HG03175 (cell line): Measurements from ENCODE around the gene ZBTB20.
"Not testable (repeated sequence)": the region's sequence is repeated elsewhere in the genome, so short reads cannot be mapped to it uniquely, and the experiment has no call there.

Experiments
- ATAC-seq: cut with Tn5 transposase; IDR thresholded peaks from one replicate; pipeline ENCODE4 v1.9.1; 2021; ENCODE audit warnings: mild to moderate bottlenecking, moderate library complexity; ENCODE audit not compliant: unreplicated experiment

The ZBTB20 gene

DNA sequence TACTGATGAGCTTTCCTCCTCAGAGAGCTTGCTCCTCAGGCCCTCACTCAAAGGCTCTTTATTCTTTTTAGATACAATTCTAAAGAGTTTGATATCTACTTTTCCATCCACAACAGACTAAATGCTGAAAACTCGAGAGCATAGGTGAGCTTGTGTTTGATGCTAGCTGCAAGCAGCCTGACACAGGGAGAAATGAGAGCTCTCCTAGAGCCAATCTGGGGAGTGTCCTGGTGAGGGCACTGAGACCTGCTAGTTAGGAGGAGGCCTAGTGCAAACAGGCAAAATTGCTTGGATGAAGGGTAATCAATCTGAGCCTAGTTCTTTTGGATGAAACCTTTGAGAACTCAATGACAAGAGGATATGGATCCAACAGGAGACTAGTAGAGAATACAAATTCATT, 300.8 kb downstream of the ZBTB20 start:
- ATAC-seq: no peak

DNA sequence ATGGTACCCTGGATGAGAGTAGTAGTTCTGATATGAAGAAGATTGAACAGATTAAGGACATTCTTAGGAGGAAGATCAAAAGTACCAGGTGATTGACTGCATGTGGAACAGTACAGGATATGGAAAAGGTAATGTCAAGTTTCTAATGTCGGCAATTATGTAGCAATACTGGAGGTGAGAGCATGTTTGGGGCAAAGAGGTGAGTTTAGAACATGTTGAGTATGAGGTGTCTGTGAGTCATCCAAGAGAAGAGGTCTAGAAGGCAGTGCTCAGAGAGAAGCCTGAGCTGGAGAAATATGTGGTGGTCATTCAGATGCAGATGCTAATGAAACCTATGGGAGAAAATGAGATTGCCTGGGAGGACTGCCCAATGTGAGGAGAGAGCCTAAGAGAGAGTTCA, 305.6 kb downstream of the ZBTB20 start:
- no peak for ATAC-seq

DNA sequence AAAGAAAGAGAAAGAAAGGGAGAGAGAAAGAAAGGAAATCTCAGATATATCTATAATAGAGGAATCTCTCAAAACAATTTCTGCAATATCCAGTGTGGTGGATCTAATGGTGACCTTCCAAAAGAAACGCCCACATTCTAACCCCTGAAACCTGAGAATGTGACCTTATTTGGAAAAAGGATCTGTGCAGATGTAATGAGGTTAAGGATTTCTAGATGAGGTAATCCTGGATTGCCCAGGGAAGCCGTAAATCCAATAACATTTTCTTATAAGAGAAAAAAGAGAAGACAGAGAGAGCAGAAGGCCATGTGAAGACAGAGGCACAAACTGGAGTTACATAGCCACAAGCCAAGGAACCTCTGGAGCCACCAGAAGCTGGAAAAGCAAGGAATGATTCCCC, 307.6 kb downstream of the ZBTB20 start:
- ATAC-seq: no peak

DNA sequence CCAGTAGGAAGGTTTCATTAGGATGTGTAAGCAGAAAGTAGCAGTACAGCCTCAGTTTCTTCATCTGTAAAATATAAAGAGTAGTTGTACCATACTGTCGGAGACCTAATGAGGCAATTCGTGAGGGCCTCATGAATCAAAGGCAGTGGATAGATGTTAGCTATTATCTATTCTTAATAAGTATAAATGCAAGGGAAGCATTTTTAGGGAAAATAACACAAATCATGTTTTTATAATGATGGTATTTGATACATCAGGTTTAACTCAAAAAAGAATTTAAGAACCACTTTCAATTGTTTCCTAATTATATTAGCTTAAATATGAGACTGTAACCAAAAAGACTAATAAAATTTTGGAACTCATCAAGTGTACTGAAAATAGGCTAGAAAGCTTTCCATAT, 309.1 kb downstream of the ZBTB20 start:
- ATAC-seq: no peak

DNA sequence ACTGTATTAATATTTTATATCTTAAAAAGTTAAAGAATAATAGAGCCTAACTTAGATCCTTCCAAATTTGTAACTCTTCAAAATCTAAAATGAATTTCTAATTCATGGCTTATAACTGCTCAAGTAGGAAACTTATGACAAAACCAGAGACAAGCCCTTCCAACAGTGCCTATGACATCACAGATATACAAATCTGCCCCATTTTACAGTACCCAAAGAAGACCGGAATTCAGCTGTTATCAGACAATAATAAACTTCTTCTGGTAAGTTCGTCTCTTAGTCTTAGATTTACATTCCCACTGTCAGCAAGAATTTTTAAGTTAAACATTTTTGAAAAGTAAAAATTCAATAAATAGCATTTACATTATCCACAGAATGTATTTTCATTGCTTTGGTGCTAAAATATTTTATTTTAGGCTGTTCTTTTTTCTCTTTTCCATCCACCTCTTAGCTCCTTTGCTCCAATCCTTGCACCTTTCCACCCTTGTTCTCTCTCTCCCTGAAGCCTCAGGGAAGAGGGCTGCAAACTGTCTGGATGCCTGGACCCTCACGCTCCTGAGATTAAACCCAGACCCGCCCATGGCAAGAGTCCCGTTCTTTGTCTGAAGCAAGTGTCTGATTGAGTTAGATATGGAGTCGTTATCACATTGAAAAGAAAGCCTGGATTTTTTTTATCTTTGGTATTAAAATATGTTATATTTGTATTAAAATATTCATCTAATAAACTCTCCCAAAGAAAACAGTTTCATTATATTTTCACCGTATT, 312.7 kb downstream of the ZBTB20 start:
- no peak for ATAC-seq

DNA sequence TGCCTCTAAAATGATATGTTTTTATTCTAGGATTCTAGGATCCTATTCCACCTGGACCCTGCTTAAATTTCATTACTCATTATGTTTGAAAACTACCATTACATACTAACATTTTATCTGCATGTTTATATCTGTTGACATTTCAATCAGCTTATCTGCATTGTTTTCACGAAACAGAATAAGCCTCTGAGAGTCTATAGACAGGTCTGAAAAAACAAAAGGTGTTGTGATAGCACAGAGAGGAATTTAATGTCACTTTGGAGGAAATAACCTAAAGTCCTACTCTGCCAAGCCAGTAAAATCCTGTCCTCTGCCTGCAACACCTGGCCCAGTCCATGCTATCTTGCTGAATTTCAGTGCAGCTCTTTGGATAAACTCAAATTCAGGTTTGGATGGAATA, 315.2 kb downstream of the ZBTB20 start:
- no peak for ATAC-seq

DNA sequence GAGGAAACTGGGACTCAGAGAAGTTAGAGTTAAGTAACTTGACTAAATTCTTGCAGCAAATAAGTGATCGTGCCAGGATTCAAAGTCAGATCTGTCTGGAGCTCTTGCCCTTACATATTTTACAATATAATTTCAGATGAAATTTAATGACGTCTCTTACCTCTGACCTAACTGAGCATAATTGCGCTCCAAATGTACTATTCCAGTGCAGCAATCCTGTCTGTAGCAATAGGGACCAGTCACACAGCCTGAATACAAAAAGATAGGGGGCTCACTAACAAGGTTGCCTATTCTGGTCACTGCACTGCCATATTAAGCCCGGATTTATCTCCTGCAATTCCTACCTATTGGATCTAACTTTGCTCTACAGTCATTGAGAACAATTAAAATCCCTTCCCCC, 316.4 kb downstream of the ZBTB20 start:
- ATAC-seq: no peak

DNA sequence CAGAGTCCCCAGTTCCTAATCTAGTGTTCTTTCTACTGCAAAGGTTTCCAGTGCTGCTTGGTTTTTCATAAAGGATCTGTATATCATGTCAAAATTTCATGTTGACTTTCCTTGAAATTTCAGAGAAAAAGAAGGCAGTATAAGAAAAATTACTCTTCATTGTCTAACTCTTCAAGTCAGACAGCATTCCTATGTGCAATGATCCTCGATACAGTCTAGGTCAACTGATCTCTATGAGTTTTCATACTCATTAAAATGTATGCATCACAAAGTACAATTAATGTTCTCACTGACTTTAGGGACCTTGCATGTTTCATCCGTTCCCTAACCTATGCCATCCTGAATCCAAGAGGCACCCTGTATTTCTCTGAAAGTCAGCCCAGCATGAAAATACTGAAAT, 317.3 kb downstream of the ZBTB20 start:
- no peak for ATAC-seq

DNA sequence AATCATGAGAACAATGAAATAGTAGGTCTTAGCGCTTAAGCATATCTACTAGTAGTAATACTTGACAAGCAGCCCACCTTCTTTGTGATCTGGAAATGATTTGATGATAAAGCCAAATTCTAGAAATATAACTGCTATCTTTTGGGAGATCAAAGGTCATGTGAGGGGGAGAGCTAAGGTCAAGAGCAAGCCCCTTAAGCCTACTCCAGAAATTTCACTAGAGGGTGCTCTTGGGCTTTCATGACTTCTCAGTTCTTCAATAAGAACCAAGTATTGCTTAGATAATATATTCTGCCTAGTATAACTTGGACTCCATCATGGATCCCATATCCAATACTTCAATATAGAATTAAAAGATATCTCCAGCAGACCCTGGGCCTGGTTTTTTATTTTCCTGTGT, 319.6 kb downstream of the ZBTB20 start:
- ATAC-seq: peak; percentile 83

DNA sequence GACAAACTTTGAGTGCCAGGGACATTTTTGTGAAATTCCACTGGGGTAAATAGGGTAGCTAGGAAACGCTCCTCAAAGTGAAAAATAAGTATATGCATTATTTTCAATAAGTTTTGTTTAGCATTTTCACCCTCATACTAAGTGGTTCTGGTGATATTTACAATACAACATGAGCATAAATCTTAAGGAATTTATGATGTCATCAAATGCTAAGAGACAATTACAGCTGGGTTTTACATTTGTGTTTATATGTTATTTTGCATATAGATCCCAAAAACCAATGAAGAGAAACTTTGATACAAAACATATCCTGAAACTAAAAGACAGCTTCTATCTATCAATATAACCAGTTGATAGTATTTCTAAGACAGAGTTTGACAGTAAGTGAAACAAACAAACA, 323.1 kb downstream of the ZBTB20 start:
- ATAC-seq: no peak

DNA sequence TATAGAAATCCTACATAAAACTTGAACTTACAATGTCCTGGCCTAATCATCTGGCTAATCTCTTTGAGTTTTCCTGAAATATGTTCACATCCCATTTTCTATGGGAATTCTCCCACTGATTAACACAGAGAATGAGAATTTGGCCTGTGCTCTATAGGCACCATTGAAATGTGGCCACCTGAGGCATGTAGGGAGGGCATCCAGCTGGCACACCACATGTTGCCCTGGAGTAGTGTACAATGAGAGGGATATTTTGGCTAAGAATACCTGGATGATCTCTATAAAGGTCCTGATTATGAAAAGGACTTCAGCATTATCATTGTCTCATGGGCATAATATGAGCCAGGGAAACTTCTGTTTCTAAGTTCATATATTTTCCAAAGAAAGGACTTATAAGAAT, 324.0 kb downstream of the ZBTB20 start:
- no peak for ATAC-seq

DNA sequence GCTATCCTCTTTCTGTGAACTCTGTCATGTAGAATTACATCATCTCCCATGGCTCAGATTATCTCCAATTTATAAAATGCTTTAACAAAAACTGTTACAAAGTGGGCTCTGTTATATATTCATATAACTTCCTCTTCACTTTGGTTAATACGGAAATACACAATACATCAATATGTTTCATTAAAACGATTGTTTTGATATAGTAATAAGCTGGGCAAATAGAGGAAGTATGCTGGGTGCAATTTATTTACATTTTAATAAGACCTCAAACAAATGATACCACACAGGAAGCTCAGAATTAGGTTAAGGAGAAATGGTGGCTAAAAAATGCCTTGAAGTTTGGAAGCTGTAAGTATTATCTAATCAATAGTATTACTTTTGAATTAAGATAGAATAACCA, 331.0 kb downstream of the ZBTB20 start:
- ATAC-seq: no peak

DNA sequence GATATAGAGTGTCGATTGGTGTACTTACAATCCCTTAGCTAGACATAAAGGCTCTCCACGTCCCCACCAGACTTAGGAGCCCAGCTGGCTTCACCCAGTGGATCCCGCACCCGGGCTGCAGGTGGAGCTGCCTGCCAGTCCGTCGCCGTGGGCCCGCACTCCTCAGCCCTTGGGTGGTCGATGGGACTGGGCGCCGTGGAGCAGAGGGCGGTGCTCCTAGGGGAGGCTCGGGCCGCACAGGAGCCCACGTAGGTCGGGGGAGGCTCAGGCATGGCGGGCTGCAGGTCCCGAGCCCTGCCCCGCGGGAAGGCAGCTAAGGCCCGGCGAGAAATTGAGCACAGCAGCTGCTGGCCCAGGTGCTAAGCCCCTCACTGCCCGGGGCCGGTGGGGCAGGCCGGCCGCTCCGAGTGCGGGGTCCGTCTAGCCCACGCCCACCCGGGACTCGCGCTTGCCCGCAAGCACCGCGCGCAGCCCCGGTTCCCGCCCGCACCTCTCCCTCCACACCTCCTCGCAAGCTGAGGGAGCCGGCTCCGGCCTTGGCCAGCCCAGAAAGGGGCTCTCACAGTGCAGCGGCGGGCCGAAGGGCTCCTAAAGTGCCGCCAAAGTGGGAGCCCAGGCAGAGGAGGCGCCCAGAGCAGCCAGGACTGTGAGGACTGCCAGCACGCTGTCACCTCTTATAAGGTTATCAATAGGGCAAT, 334.4 kb downstream of the ZBTB20 start:
- ATAC-seq: not testable (repeated sequence)

DNA sequence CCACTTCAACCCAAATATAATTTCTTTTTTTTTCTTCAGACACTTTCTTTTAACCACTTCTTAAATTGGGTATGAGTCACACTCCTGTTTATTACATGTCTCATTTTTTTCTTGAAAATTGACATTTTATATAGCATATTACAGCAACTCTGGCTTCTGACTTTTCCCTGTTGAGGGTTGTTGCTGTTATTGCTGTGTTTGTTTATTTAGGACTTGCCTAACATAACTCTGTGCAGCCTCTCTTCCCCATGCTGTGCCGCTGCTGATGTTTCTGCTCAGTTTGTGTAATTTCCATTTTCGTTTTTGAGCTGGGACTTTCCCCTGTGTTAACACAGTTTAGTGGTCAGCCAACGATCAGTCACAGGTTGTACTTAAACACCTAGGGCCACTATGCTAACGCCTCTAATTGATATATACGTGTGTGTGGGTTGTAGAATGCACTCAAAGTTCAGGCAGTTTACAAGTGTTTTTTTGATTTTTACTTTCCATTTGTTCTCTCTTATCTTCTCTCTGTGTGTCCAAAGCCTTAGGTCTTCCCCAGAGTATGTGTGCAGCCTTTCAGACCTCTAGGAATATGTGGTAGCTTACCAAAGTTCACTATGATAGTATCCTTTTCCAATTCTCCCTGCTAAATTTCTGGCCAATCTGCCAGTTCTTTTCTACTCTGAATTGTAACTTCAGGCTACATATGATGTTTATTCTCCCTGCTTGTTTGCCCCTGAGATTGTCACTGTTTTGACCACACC, 337.2 kb downstream of the ZBTB20 start:
- peak; percentile 99 for ATAC-seq

DNA sequence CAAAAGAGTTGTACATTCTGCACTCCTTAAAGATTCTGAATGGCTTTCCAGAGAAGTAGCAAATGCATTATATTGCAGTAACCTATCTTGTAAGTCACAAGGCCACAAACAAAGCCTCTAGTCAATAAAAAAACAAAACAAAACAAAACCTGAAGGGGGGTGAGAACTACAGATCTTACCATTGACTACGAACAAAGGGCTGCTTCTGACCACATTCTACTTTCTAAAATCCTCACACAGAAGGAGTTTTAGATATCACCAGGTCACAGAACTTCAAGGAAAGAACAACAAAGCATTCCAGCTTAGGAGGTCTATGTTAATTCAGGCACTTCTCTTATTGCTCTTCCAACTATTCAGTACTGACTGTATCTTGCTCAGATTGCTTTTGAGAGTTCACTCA, 343.0 kb downstream of the ZBTB20 start:
- ATAC-seq: no peak

DNA sequence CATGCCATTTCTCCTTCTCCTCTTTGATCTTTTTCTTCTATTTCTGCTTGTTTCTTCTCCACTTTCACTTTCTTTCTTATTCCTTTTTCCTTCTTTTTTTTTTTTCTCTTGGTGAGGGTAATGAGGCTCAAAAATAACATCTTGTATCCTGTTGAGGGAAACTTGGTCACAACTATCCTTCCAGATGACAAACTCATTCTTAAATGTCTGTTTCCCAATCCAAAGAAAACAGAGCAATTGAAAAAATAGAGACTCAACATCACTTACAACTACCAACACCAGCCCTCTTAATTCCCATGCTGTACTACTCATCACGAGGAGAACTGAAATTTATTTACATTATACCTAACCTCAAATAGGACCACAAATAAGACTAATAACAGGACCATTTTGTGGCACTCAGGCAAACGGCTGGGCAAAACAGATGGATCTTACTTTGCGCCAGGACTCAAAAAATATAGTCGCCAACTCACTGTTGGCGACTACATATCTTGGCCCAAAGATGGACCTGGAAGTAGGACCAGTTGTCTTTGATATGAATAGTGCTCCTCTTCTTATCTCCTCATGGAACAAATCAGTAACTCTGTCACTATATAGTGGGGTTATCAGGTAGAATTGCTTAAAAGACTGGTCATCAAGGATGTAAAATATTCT, 343.9 kb downstream of the ZBTB20 start:
- ATAC-seq: no peak

DNA sequence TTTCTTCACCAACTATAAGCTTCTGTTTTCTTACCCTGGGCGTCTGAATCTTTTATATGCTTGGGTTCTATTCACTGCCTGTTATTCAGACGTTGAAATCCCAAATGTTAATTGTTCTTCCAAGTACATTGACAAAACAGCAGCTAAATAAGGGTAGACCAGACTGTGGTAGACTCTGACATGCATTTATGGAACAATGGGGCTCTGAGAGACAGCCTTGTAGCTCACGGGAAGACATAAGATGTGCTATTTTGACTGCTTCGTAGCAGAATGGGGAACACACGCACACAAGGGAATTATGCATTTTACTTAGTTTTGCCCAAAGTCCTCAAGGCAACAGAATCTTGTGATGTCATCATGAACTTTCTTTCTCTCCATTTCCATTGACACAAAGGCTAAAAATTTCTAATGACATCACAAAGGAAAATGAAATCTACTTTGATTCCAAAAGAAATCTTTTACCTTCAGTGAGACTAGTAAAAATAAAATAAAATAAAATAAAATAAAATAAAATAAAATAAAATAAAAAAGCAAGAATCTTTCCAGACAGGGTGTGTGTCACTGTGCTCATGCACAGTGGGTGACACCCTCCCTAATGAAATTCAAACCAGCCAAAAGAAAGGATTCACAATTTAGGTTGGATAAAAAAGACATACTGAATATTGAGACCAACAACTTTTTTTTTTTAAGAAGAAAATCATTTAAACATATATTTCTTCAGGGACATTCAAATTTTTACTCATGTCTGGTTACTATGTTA, 346.6 kb downstream of the ZBTB20 start:
- ATAC-seq: no peak

DNA sequence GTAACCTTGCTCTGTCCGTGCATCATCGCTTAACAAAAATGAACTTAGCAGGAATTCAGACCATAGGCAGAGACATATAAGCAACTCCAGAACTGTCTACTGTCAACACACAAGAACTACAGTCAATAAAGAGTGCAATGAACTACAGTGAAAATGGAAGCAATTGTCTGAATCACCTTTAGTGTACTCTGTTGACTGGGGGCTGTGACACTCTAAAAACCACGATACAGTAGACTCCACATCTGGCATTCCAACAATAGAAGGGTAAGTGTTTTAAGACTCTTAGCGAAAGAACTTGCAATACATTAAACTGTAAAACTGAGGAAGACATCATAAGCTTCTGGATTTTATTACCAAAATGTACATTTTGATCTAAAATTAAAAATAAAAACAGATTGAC, 347.3 kb downstream of the ZBTB20 start:
- no peak for ATAC-seq

DNA sequence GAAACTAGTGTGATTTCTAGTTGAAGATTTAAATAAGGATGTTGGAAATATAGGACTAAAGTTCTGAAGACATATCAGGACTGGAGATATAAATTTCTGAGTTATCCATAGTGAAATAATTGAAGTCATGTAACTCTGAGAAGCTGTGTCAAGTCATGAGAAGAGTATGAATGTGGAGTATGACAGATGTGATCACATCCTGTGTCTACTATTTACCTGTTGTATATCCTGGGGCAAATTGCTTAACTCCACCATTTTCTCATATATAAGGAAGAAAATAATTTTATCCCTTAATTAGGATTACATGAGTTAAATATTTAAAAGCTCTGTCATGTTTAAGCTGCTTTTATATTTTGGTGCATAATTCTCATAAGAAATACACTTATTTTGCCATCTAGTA, 350.3 kb downstream of the ZBTB20 start:
- no peak for ATAC-seq

DNA sequence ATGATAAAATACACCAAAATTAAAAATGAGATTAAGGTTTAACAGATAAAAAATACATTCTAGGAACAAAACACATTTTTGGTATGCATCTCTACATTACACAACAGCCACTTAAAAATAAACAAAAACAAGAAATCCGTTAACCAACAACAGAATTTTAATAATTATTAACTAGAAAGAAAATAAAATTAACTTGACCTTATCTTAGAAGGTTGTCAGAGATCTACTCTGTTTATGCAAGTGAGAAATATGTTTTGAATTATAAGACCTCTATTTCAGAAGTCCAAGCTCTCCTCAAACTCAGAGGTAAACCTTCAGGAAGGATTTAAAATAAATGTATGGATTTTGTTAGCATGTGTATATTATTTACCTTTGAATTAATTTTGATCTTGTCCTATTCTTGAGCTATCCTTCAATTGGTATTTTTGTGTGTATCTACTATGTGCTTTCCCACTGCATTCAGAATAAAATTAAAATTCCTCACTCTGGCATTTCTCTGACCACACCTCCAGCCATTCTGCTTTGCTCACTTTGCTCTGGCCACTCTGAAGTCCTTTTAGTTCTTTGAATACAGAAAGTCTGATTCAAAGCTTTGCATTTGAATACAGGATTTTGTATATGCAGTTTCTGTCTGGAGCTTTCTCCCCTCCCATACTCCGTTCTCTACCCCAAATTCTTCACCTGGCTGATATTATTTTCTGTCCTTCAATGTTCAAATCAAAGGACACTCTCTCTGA, 352.0 kb downstream of the ZBTB20 start:
- no peak for ATAC-seq
